Fibroblast of gingiva (primary cell): ENCODE data around the gene TSTD1.
"Not testable (repeated sequence)": the region's sequence is repeated elsewhere in the genome, so short reads cannot be mapped to it uniquely, and the experiment has no call there.

Source experiments
- DNase-seq: peaks from one replicate; pipeline ENCODE4 v3.0.0-alpha.2; 2011; ENCODE audit warnings: low read depth

TSTD1 gene

GRCh38 chr1:161037661-161038522 lies 872 bp downstream of the TSTD1 start:
- no peak for DNase-seq

GRCh38 chr1:161033751-161034150 lies 5.0 kb downstream of the TSTD1 start:
- DNase-seq, result no peak

GRCh38 chr1:161032409-161032808 lies 6.4 kb downstream of the TSTD1 start:
- no peak for DNase-seq

- DNase-seq, result no peak
These were observed 6.9 kb downstream of the TSTD1 start for GRCh38 chr1:161031874-161032273.

- not testable (repeated sequence) for DNase-seq
These were observed 9.3 kb downstream of the TSTD1 start for GRCh38 chr1:161029466-161029865.

- DNase-seq, result not testable (repeated sequence)
These were observed 11.8 kb downstream of the TSTD1 start for GRCh38 chr1:161026954-161027353.

- DNase-seq, result not testable (repeated sequence)
These were observed 16.3 kb downstream of the TSTD1 start for GRCh38 chr1:161022432-161022831.

- no peak for DNase-seq
These were observed 16.8 kb downstream of the TSTD1 start for GRCh38 chr1:161021970-161022353.

- DNase-seq, result no peak
These were observed 17.4 kb downstream of the TSTD1 start for GRCh38 chr1:161021165-161021969.

GRCh38 chr1:161020509-161021164 lies 18.1 kb downstream of the TSTD1 start, which contains the start of gene F11R:
TSS of gene F11R (minus strand) at chr1:161021152. CDS start at chr1:161021073, 79 bp downstream.
- no peak for DNase-seq

GRCh38 chr1:161019751-161020495 lies 18.8 kb downstream of the TSTD1 start:
- no peak for DNase-seq

- DNase-seq, result not testable (repeated sequence)
These were observed 19.6 kb downstream of the TSTD1 start for GRCh38 chr1:161019111-161019660.

- DNase-seq, result no peak
These were observed 20.2 kb downstream of the TSTD1 start for GRCh38 chr1:161018631-161018930.

GRCh38 chr1:161017756-161018630 lies 20.8 kb downstream of the TSTD1 start:
- DNase-seq, result no peak

GRCh38 chr1:161017181-161017580 lies 21.6 kb downstream of the TSTD1 start:
- not testable (repeated sequence) for DNase-seq

- DNase-seq, result not testable (repeated sequence)
These were observed 22.1 kb downstream of the TSTD1 start for GRCh38 chr1:161016683-161017082.

GRCh38 chr1:161013488-161014230 lies 25.1 kb downstream of the TSTD1 start:
- peak; percentile 36 for DNase-seq

GRCh38 chr1:161013131-161013487 lies 25.7 kb downstream of the TSTD1 start:
- DNase-seq, result no peak

- no peak for DNase-seq
These were observed 26.3 kb downstream of the TSTD1 start for GRCh38 chr1:161012420-161012819.
